Transverse colon (tissue), 4 donors: ENCODE data around the gene MRPL55. TPM values are rescaled to one million over a fixed set of nuclear protein-coding genes. Genes with fewer than 3 reads are reported as not detected.

ENCODE experiments used
- DNase-seq: peaks from one replicate; pipeline ENCODE4 v3.0.0-alpha.2; 2019
- H3K27ac ChIP-seq, 4 donors: fragments of 200-600 bp; sonication (generic); 2 replicates each; pipeline ENCODE4 v1.5.1; 2016 to 2018; ENCODE audit warnings: inconsistent platforms in 4 of 4
- H3K27me3 ChIP-seq: fragments of 200-600 bp; sonication (generic); 2 replicates; pipeline ENCODE4 v1.5.1; 2017; ENCODE audit warnings: inconsistent platforms
- H3K36me3 ChIP-seq, 4 donors: fragments of 200-600 bp; sonication (generic); 2 replicates each; pipeline ENCODE4 v1.5.1; 2017 to 2019; ENCODE audit warnings: inconsistent platforms in 4 of 4
- H3K4me1 ChIP-seq, 4 donors: fragments of 200-600 bp; sonication (generic); 2 replicates each; pipeline ENCODE4 v1.5.1; 2017 to 2020; ENCODE audit warnings: inconsistent platforms in 4 of 4
- H3K4me3 ChIP-seq, 4 donors: fragments of 200-600 bp; sonication (generic); 1 replicate in 1 of 4; 2 replicates in 3 of 4; pipeline versions ENCODE4 v1.5.1 to v1.6.1; 2017 to 2019; ENCODE audit warnings: inconsistent platforms in 4 of 4
- H3K9me3 ChIP-seq, 2 donors: fragments of 200-600 bp; sonication (generic); 2 replicates each; pipeline ENCODE4 v1.5.1; 2017 to 2019; ENCODE audit warnings: inconsistent platforms in 2 of 2
- CTCF ChIP-seq, 5 experiments: fragments of 200-600 bp in 3 of 5; fragments of 450-650 bp in 2 of 5; sonication (generic) in 3 of 5; IDR thresholded peaks; 1 replicate in 2 of 5; 2 replicates in 3 of 5; pipeline ENCODE4 v1.5.1; 2016 to 2017; ENCODE audit warnings: antibody characterized with exemption in 5 of 5, inconsistent platforms in 3 of 5, mild to moderate bottlenecking in 2 of 5, moderate library complexity in 1 of 5
- EP300 ChIP-seq: sonication (generic); formaldehyde crosslinking; IDR thresholded peaks from one replicate; pipeline ENCODE4 v1.6.1; 2017; ENCODE audit warnings: antibody characterized with exemption, low read depth
- POLR2A ChIP-seq: fragments of 450-650 bp; IDR thresholded peaks from one replicate; pipeline ENCODE4 v1.6.1; 2016; ENCODE audit warnings: antibody characterized with exemption, mild to moderate bottlenecking, moderate library complexity
- POLR2AphosphoS5 ChIP-seq, 3 donors: sonication (generic); formaldehyde crosslinking; IDR thresholded peaks; one replicate each; pipeline ENCODE4 v1.6.1; 2016; ENCODE audit warnings: antibody characterized with exemption in 3 of 3
- whole genome bisulfite sequencing, 2 donors: methylation state at CpG; one replicate each; pipeline ENCODE4 v1.1.5; 2018; ENCODE audit warnings: low coverage in 1 of 2; 5-methylcytosine and 5-hydroxymethylcytosine counted together
- in situ Hi-C, 4 donors: fragments of 200-750 bp; cut with MboI; loops; one replicate each; pipeline versions ENCODE4 v1.15.0 to v1.15.1; 2017; ENCODE audit warnings: low sequenced_read_pairs in 3 of 4, low pct_ligation_motif_present in 1 of 4, low pct_unique_long_range_greater_than_20kb in 1 of 4
- intact Hi-C: fragments of 100-400 bp; cut with DNase I; formaldehyde crosslinking; loops from one replicate; pipeline ENCODE4 v1.15.1; 2023; ENCODE audit warnings: low total_unique reads
- total RNA-seq, 4 donors: library from RNA; depleted of rRNA; stranded (reverse); fragments of >200 nt; gene quantifications; one replicate each; pipeline ENCODE4 v1.1.0, GENCODE V29; 2016

Gene MRPL55
- total RNA-seq, 4 donors from 2014 or later = 47.1 to 95.5 (median 77.1) TPM

GRCh38 chr1:228120351-228120750, 11.3 kb upstream of the MRPL55 start:
- 75 to 82% methylated on average over 1 of the region's 1 CpG for WGBS, 2 donors
- H3K27me3 ChIP-seq = no peaks in the 10 kb centered on the region
- TF ChIP-seq CTCF (IDR thresholded peaks at IDR 0.05) (no peak), POLR2AphosphoS5 (IDR thresholded peaks at IDR 0.05) (no peak), POLR2A (no peak), EP300 (no peak)
- no peak overlapping the region for H3K4me3 ChIP-seq
- intact Hi-C loops = no loop called here
- in situ Hi-C loops = loop anchor here in 1 of 4 donors (10.0 kb wide), 1 partner anchor 54 kb away; no protein-coding TSS in a partner anchor
- no peaks in the 10 kb centered on the region for H3K9me3 ChIP-seq
- DNase-seq = no peak
- no peak overlapping the region for H3K27ac ChIP-seq
- H3K4me1 ChIP-seq = no peaks in the 10 kb centered on the region
- H3K36me3 ChIP-seq = no peaks in the 10 kb centered on the region

GRCh38 chr1:228118040-228118439, 8.9 kb upstream of the MRPL55 start:
- Histone ChIP-seq H3K4me1 (no peaks in the 10 kb centered on the region), H3K9me3 (no peaks in the 10 kb centered on the region), H3K27me3 (no peaks in the 10 kb centered on the region), H3K36me3 (no peaks in the 10 kb centered on the region), H3K27ac (no peak overlapping the region), H3K4me3 (no peak overlapping the region)
- no peak for TF ChIP-seq CTCF (IDR thresholded peaks at IDR 0.05)
- TF ChIP-seq POLR2A = no peak
- TF ChIP-seq POLR2AphosphoS5 (IDR thresholded peaks at IDR 0.05) = no peak
- TF ChIP-seq EP300 = no peak
- 69 to 77% methylated on average over 2 of the region's 2 CpGs for WGBS, 2 donors
- in situ Hi-C loops (no loop called here), intact Hi-C loops (no loop called here)
- no peak for DNase-seq

- Histone ChIP-seq H3K9me3 (no peaks in the 10 kb centered on the region), H3K27ac (no peak overlapping the region), H3K4me3 (no peak overlapping the region), H3K4me1 (no peaks in the 10 kb centered on the region), H3K27me3 (no peaks in the 10 kb centered on the region), H3K36me3 (no peaks in the 10 kb centered on the region)
- WGBS, 2 donors = 96 to 100% methylated on average over 2 to 4 of the region's 4 CpGs
- in situ Hi-C loops = no loop called here
- TF ChIP-seq CTCF (IDR thresholded peaks at IDR 0.05) (no peak), POLR2AphosphoS5 (IDR thresholded peaks at IDR 0.05) (no peak), POLR2A (no peak), EP300 (no peak)
- intact Hi-C loops = no loop called here
- DNase-seq = no peak
Observed at GRCh38 chr1:228117335-228117734, 8.2 kb upstream of the MRPL55 start.

DNA sequence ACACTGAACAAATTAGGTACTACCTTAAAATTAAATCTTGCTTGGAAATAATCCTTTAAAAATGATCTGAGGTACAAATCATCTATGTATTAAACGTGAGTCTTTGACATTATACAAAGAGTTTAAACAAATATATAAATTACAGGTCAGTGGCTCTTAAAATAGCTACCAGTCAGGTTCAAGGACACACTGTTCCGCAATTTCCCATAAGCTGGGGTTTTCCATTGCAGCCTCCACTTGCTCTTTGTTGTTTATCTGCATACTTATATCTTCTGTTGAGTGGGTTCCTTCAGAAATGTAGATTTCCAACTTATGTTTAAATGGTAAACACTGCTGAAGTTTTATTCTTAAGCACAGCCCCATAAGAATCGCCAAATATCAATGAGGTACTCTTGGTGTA, 5.7 kb upstream of the MRPL55 start:
- 67 to 83% methylated on average over 3 of the region's 3 CpGs for WGBS, 2 donors
- DNase-seq = no peak
- in situ Hi-C loops = no loop called here
- no peak overlapping the region for H3K27ac ChIP-seq
- intact Hi-C loops = no loop called here
- no peak overlapping the region for H3K4me3 ChIP-seq
- TF ChIP-seq EP300 (no peak), POLR2A (no peak)
- no peaks in the 10 kb centered on the region for H3K9me3 ChIP-seq
- H3K36me3 ChIP-seq = no peaks in the 10 kb centered on the region
- peaks cover 6 to 8% (median 7%) of the 10 kb centered on the region in 4 donors for H3K4me1 ChIP-seq
- H3K27me3 ChIP-seq = no peaks in the 10 kb centered on the region

DNA sequence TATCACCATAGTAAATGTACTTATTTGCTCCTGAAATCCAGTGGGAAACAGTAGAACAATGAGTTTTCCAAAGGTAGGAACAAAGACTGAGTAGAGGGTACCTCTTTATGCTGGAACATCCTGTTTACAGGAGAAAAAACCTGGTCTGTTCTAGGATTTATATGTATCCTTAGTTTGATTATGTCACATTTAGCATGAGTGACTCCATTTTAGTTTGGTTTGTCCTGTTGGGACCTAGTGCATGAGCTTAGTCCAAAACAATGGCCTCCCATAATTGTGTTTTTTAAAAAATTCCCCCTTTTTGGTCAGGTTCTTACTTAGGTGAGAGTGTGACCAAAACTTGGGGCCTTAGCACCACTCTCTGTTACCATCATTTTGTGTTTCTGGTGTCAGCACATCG, 3.5 kb upstream of the MRPL55 start:
- Histone ChIP-seq H3K27ac (no peak overlapping the region), H3K27me3 (no peaks in the 10 kb centered on the region), H3K36me3 (no peaks in the 10 kb centered on the region), H3K4me1 (peaks cover 16 to 21% (median 19%) of the 10 kb centered on the region in 4 donors), H3K9me3 (no peaks in the 10 kb centered on the region), H3K4me3 (no peak overlapping the region)
- in situ Hi-C loops = no loop called here
- WGBS, 2 donors = 91% methylated on average over 1 of the region's 1 CpG; no CpG with 5 or more reads in 1 of the 2 donors
- no peak for TF ChIP-seq POLR2A
- no peak for TF ChIP-seq CTCF (IDR thresholded peaks at IDR 0.05)
- TF ChIP-seq POLR2AphosphoS5 (IDR thresholded peaks at IDR 0.05) = no peak
- no peak for TF ChIP-seq EP300
- no peak for DNase-seq
- intact Hi-C loops = no loop called here
